ENCODE results near the gene MYLK2. TPM values are rescaled to one million over a fixed set of nuclear protein-coding genes. Genes with fewer than 3 reads are reported as not detected.

Gene MYLK2
- not detected for total RNA-seq
- not detected for polyA plus RNA-seq (2013, experiment 1 of 2)
- polyA plus RNA-seq (2013, experiment 2 of 2), result 0.86 TPM
- 0 to 1.3 (median 0) reads per million in 172 experiments for total RNA-seq

DNA sequence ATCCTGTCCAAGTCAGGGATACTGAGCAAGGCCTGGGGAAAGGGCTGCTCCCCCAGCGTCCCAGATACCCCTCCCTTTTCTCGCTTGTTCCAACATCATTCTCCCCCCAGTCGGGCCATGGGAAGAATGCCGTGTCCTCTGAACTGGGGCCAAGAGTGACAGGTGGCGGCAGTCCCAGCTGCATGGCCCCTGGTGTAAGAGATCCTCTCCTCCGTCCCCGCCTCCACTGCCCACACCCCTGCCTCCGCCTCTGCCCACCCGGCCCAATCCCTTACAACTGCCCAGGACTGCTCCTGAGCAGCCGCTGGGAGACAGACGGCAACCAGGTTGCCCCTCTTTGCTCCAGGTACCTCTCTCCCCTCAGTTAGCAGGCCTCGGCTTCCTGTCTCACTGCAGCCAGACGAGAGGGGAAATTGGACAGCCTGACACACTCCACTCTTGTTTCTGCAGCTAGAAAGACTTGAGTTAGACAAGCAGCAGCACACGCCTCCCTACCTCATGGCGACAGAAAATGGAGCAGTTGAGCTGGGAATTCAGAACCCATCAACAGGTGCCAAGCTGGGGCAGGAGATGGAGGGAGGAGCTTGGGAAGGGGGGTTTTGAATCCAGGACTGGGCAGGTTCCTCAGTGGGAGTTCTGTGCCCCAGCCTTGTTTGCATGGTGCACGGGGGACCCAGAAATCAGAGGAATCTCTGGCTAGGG, at the start of gene MYLK2:
Gene MYLK2, plus strand, starts transcription at position 274 of the 702 bp plus-strand sequence. Its CDS starts 225 bp downstream, at position 499.
- Mint-ChIP-seq H3K4me1 (ENCODE audit: low read depth) (no peaks in the 10 kb centered on the region), H3K9me3 (no peaks in the 10 kb centered on the region), H3K27ac (no peak within 1 kb of the TSS), H3K27me3 (no peaks in the 10 kb centered on the region), H3K36me3 (ENCODE audit: low read depth) (no peaks in the 10 kb centered on the region), H3K4me3 (no peak within 1 kb of the TSS)
- TF ChIP-seq, protein P1, sequence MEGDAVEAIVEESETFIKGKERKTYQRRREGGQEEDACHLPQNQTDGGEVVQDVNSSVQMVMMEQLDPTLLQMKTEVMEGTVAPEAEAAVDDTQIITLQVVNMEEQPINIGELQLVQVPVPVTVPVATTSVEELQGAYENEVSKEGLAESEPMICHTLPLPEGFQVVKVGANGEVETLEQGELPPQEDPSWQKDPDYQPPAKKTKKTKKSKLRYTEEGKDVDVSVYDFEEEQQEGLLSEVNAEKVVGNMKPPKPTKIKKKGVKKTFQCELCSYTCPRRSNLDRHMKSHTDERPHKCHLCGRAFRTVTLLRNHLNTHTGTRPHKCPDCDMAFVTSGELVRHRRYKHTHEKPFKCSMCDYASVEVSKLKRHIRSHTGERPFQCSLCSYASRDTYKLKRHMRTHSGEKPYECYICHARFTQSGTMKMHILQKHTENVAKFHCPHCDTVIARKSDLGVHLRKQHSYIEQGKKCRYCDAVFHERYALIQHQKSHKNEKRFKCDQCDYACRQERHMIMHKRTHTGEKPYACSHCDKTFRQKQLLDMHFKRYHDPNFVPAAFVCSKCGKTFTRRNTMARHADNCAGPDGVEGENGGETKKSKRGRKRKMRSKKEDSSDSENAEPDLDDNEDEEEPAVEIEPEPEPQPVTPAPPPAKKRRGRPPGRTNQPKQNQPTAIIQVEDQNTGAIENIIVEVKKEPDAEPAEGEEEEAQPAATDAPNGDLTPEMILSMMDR (IDR thresholded peaks at IDR 0.05), result no peak
- POLR2A ChIA-PET, result no interaction called here
- Histone ChIP-seq H3K27me3 (ENCODE audit: control insufficient read depth in 1 of 2, insufficient read depth in 2 of 2, low read length in 2 of 2) (peaks cover 0 to 3% of the 10 kb centered on the region in 2 experiments), H3K9me3 (ENCODE audit: control insufficient read depth in 1 of 2, insufficient read depth in 1 of 2, low read length in 2 of 2) (no peaks in the 10 kb centered on the region), H3K36me3 (ENCODE audit: insufficient read depth, low read length) (no peaks in the 10 kb centered on the region), H3K27ac (ENCODE audit: low read depth in 1 of 2, low read length in 2 of 2) (no peak within 1 kb of the TSS), H3K4me1 (ENCODE audit: insufficient read depth, low read length) (peaks cover 10% of the 10 kb centered on the region), H3K4me3 (ENCODE audit: low read length) (no peak within 1 kb of the TSS)
- intact Hi-C loops (cut with DNase I, micrococcal nuclease), result no loop called here
- ATAC-seq (ENCODE audit: poor library complexity), result no peak
- CTCF ChIA-PET, result no interaction called here
- no peak for DNase-seq

DNA sequence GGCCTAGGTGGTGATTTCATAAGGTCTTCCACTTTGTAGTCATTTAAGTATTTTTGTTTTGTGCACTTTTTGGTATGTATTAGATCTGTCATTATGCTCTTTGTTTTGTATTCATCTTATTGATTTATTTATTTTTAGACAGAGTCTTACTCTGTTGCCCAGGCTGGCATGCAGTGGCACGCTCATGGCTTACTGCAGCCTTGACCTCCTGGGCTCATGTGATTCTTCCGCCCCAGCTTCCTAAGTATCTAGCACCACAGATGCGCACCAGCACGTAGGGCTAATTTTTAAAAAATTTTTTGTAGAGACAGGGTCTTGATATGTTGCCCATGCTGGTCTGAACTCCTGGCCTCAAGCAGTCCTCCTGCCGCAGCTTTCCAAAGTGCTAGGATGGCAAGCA, 49.5 kb upstream of the MYLK2 start:
- no peaks in the 10 kb centered on the region for H3K9me3 ChIP-seq (ENCODE audit: control insufficient read depth in 1 of 2, insufficient read depth in 1 of 2, low read length in 2 of 2)
- ChIA-PET CTCF (no interaction called here), POLR2A (no interaction called here)
- Mint-ChIP-seq H3K27ac (no peak overlapping the region), H3K4me3 (no peak overlapping the region), H3K27me3 (no peaks in the 10 kb centered on the region), H3K9me3 (no peaks in the 10 kb centered on the region), H3K36me3 (ENCODE audit: low read depth) (no peaks in the 10 kb centered on the region), H3K4me1 (ENCODE audit: low read depth) (peaks cover 6% of the 10 kb centered on the region)
- H3K27me3 ChIP-seq (ENCODE audit: control insufficient read depth in 1 of 2, insufficient read depth in 2 of 2, low read length in 2 of 2), result no peaks in the 10 kb centered on the region
- no peak overlapping the region for H3K4me3 ChIP-seq (ENCODE audit: low read length)
- intact Hi-C loops (cut with DNase I, micrococcal nuclease), result no loop called here
- H3K27ac ChIP-seq (ENCODE audit: low read depth in 1 of 2, low read length in 2 of 2), result no peak overlapping the region
- DNase-seq (no peak), ATAC-seq (ENCODE audit: poor library complexity) (no peak)
- no peaks in the 10 kb centered on the region for H3K36me3 ChIP-seq (ENCODE audit: insufficient read depth, low read length)
- peaks cover 4% of the 10 kb centered on the region for H3K4me1 ChIP-seq (ENCODE audit: insufficient read depth, low read length)
- TF ChIP-seq, protein P1 (IDR thresholded peaks at IDR 0.05), result no peak

DNA sequence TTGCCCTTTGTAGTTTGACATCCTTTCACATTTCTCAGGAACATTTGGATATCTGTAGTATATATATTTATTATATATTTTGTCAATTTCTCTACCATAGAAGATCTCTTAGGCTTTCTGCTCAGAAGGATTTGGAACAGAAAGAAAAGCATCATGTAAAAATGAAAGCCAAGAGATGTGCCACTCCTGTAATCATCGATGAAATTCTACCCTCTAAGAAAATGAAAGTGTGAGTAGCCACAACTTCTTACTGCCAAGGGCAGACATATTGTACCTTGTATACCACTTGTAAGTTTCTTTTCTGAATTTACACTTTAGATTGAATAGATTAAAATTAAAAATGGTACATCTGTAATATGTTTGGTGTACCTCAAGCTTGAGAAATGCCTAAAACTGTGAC, 48.9 kb upstream of the MYLK2 start:
- TF ChIP-seq, protein P1 (IDR thresholded peaks at IDR 0.05), result no peak
- H3K27me3 Mint-ChIP-seq, result no peaks in the 10 kb centered on the region
- intact Hi-C loops (cut with DNase I, micrococcal nuclease), result no loop called here

More for the DNA sequence above, 48.9 kb upstream of the MYLK2 start:
- Mint-ChIP-seq H3K4me3 (peak overlapping the region; percentile 25), H3K36me3 (ENCODE audit: low read depth) (no peaks in the 10 kb centered on the region), H3K9me3 (no peaks in the 10 kb centered on the region), H3K4me1 (ENCODE audit: low read depth) (peaks cover 6% of the 10 kb centered on the region), H3K27ac (peak overlapping the region; percentile 36)
- ATAC-seq (ENCODE audit: poor library complexity) (no peak), DNase-seq (peak in 2 of 14 experiments; percentile 10 to 52)
- Histone ChIP-seq H3K4me3 (ENCODE audit: low read length) (peak overlapping the region; percentile 30), H3K36me3 (ENCODE audit: insufficient read depth, low read length) (no peaks in the 10 kb centered on the region), H3K9me3 (ENCODE audit: control insufficient read depth in 1 of 2, insufficient read depth in 1 of 2, low read length in 2 of 2) (no peaks in the 10 kb centered on the region), H3K27ac (ENCODE audit: low read depth in 1 of 2, low read length in 2 of 2) (no peak overlapping the region), H3K27me3 (ENCODE audit: control insufficient read depth in 1 of 2, insufficient read depth in 2 of 2, low read length in 2 of 2) (no peaks in the 10 kb centered on the region), H3K4me1 (ENCODE audit: insufficient read depth, low read length) (peaks cover 4% of the 10 kb centered on the region)
- CTCF ChIA-PET, result interaction anchor here (0.6 kb wide), 1 partner anchor 617 kb away, joined by 3 read pairs; no protein-coding TSS in a partner anchor
- POLR2A ChIA-PET, result no interaction called here
